ENCODE data around the gene KIFC1.

DNA sequence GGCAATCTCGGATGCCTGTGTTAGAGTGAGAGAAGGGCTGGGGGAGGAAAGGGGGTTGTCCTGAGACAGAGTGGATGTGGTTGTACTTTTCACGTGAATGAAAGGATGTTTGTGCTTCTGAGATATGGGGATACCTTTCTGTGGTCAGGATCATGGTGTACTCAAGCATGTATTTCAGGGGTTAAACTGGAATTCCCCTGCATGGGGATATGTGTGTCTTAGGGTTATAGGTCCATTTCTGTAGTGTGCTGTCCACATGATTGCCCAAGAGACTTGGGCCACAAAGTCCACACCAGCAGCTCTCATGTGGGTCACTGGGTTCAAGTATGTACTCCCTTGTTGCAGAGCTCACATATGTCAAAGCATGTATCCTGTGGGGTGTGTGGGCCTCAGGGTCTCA, 38.7 kb downstream of the KIFC1 start:
- TF ChIP-seq CTCF (IDR thresholded peaks at IDR 0.05) (no peak), EP300 (IDR thresholded peaks at IDR 0.05) (no peak), POLR2AphosphoS5 (IDR thresholded peaks at IDR 0.05) (no peak), POLR2A (IDR thresholded peaks at IDR 0.05) (no peak)

Data from suprapubic skin (tissue), 4 donors.